HEK293 (cell line): ENCODE data around the gene FNTB.

ENCODE experiments used
- CTCF ChIA-PET: fragments of 350-600 bp; formaldehyde crosslinking; extraction: SDS; loops from one replicate; lab custom pipeline; 2021; ENCODE audit warnings: antibody characterized with exemption; lab: Yijun Ruan, JAX
- POLR2A ChIA-PET: fragments of 300-600 bp; formaldehyde crosslinking; extraction: SDS; loops from one replicate; lab custom pipeline; 2020; ENCODE audit warnings: antibody characterized with exemption, inconsistent platforms; lab: Yijun Ruan, JAX
- H3K27ac ChIP-seq: fragments of 200-500 bp; sonication (Bioruptor generic); 2 replicates; pipeline ENCODE4 v1.5.1; 2014; ENCODE audit warnings: low read depth, low read length, control low read depth, inconsistent platforms; ENCODE audit errors: extremely low read depth
- H3K36me3 ChIP-seq, 2 experiments: fragments of 200-500 bp in 1 of 2; sonication (Bioruptor generic) in 1 of 2; 1 replicate in 1 of 2; 2 replicates in 1 of 2; pipeline ENCODE4 v1.5.1; 2014 to 2017; ENCODE audit warnings: inconsistent platforms in 2 of 2, low read length in 2 of 2; ENCODE audit not compliant: control insufficient read depth in 2 of 2, insufficient read depth in 1 of 2
- H3K4me1 ChIP-seq: fragments of 200-500 bp; sonication (Bioruptor generic); 2 replicates; pipeline ENCODE4 v1.5.1; 2014; ENCODE audit warnings: mild to moderate bottlenecking, low read length, inconsistent platforms; ENCODE audit not compliant: control insufficient read depth, insufficient read depth
- H3K4me3 ChIP-seq: 2 replicates; pipeline ENCODE4 v1.5.1; 2011; ENCODE audit warnings: low read depth, mild to moderate bottlenecking, control low read depth, low read length, moderate library complexity
- H3K9me3 ChIP-seq: fragments of 200-500 bp; sonication (Bioruptor generic); 2 replicates; pipeline ENCODE4 v1.5.1; 2014; ENCODE audit warnings: low read depth, low read length, inconsistent platforms; ENCODE audit not compliant: control insufficient read depth, insufficient read depth
- BCL6B ChIP-seq: fragments of 450-650 bp; formaldehyde crosslinking; IDR thresholded peaks from 2 replicates; pipeline ENCODE4 v1.5.1; 2017; ENCODE audit warnings: missing biosample characterization, missing genetic modification characterization
- EGR2 ChIP-seq: fragments of 450-650 bp; formaldehyde crosslinking; IDR thresholded peaks from 2 replicates; pipeline ENCODE4 v1.5.1; 2016; ENCODE audit warnings: low read depth, missing biosample characterization, missing genetic modification characterization
- GLIS2 ChIP-seq: fragments of 450-650 bp; formaldehyde crosslinking; IDR thresholded peaks from 2 replicates; pipeline ENCODE4 v1.5.1; 2016; ENCODE audit warnings: missing biosample characterization, missing genetic modification characterization
- IKZF3 ChIP-seq: fragments of 450-650 bp; IDR thresholded peaks from 2 replicates; pipeline ENCODE4 v1.5.0; 2018; ENCODE audit warnings: missing biosample characterization, mild to moderate bottlenecking, missing genetic modification characterization, moderate library complexity
- KLF7 ChIP-seq: fragments of 450-650 bp; formaldehyde crosslinking; IDR thresholded peaks from 2 replicates; pipeline ENCODE4 v1.5.1; 2016; ENCODE audit warnings: missing biosample characterization, missing genetic modification characterization, borderline replicate concordance
- KLF8 ChIP-seq: fragments of 450-650 bp; formaldehyde crosslinking; IDR thresholded peaks from 2 replicates; pipeline ENCODE4 v1.5.1; 2016; ENCODE audit warnings: missing biosample characterization, missing genetic modification characterization
- MEIS1 ChIP-seq: sonication (generic); formaldehyde crosslinking; IDR thresholded peaks from 2 replicates; pipeline ENCODE4 v1.8.1; 2022; ENCODE audit warnings: missing genetic modification reagents, mild to moderate bottlenecking, borderline replicate concordance
- SP7 ChIP-seq: fragments of 450-650 bp; formaldehyde crosslinking; IDR thresholded peaks from 2 replicates; pipeline ENCODE4 v1.5.1; 2016; ENCODE audit warnings: missing biosample characterization, missing genetic modification characterization
- ZBTB48 ChIP-seq: fragments of 450-650 bp; formaldehyde crosslinking; IDR thresholded peaks from 2 replicates; pipeline ENCODE4 v1.5.1; 2016; ENCODE audit warnings: missing biosample characterization, missing genetic modification characterization
- ZNF221 ChIP-seq: fragments of 450-650 bp; formaldehyde crosslinking; IDR thresholded peaks from 2 replicates; pipeline ENCODE4 v1.5.1; 2017; ENCODE audit warnings: missing biosample characterization, missing genetic modification characterization, borderline replicate concordance
- ZNF280C ChIP-seq: fragments of 450-650 bp; formaldehyde crosslinking; IDR thresholded peaks from 2 replicates; pipeline ENCODE4 v1.5.1; 2016; ENCODE audit warnings: missing biosample characterization, missing genetic modification characterization
- ZNF416 ChIP-seq: fragments of 450-650 bp; formaldehyde crosslinking; IDR thresholded peaks from 2 replicates; pipeline ENCODE4 v1.5.1; 2016; ENCODE audit warnings: missing biosample characterization, missing genetic modification characterization
- ZNF548 ChIP-seq: fragments of 450-650 bp; formaldehyde crosslinking; IDR thresholded peaks from 2 replicates; pipeline ENCODE4 v1.5.1; 2016; ENCODE audit warnings: missing biosample characterization, missing genetic modification characterization
- ZNF585B ChIP-seq: fragments of 450-650 bp; formaldehyde crosslinking; IDR thresholded peaks from 2 replicates; pipeline ENCODE4 v1.5.1; 2016; ENCODE audit warnings: missing biosample characterization, missing genetic modification characterization
- ZNF670 ChIP-seq: fragments of 450-650 bp; formaldehyde crosslinking; IDR thresholded peaks from 2 replicates; pipeline ENCODE4 v1.5.1; 2016; ENCODE audit warnings: missing biosample characterization, missing genetic modification characterization, low read depth
- ZNF707 ChIP-seq: fragments of 450-650 bp; formaldehyde crosslinking; IDR thresholded peaks from 2 replicates; pipeline ENCODE4 v1.5.1; 2016; ENCODE audit warnings: missing biosample characterization, missing genetic modification characterization
- ZNF837 ChIP-seq: fragments of 450-650 bp; formaldehyde crosslinking; IDR thresholded peaks from 2 replicates; pipeline ENCODE4 v1.5.1; 2016; ENCODE audit warnings: missing biosample characterization, missing genetic modification characterization
- ZSCAN16 ChIP-seq: fragments of 450-650 bp; formaldehyde crosslinking; IDR thresholded peaks from 2 replicates; pipeline ENCODE4 v1.5.1; 2016; ENCODE audit warnings: missing biosample characterization, missing genetic modification characterization
- TF ChIP-seq, protein P1 (sequence below): fragments of 450-650 bp; formaldehyde crosslinking; IDR thresholded peaks from 2 replicates; pipeline ENCODE4 v1.5.1; 2016; ENCODE audit warnings: missing biosample characterization, missing genetic modification characterization
- TF ChIP-seq, protein P2 (sequence below): fragments of 450-650 bp; formaldehyde crosslinking; IDR thresholded peaks from 2 replicates; pipeline ENCODE4 v1.5.1; 2016; ENCODE audit warnings: missing biosample characterization, missing genetic modification characterization

Gene FNTB

DNA sequence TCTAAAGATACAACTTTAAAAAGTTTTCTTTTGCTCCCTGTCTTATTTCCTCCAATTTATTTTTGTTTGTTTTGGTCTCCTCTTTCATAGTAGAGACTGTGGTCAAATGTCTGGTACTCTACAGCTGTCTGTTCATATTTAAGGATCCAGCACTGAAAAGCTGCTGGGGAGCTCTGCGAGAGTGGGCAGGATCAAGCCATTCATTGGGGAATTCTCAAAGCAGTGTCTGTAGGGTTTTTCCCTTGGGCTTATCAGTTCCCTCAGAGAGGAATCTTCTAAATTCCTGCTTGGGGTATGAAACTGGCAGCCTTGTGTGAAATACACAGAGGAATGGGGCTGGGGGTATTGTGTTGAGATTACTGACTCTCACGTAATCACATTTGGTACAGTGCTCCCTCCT is 52.3 kb downstream of the FNTB start:
- H3K36me3 ChIP-seq: peaks cover 5 to 29% of the 10 kb centered on the region in 2 experiments; a peak in 2 of 3 replicates
- no peak for TF ChIP-seq ZNF837
- no peak for TF ChIP-seq ZNF548
- TF ChIP-seq, protein P1, sequence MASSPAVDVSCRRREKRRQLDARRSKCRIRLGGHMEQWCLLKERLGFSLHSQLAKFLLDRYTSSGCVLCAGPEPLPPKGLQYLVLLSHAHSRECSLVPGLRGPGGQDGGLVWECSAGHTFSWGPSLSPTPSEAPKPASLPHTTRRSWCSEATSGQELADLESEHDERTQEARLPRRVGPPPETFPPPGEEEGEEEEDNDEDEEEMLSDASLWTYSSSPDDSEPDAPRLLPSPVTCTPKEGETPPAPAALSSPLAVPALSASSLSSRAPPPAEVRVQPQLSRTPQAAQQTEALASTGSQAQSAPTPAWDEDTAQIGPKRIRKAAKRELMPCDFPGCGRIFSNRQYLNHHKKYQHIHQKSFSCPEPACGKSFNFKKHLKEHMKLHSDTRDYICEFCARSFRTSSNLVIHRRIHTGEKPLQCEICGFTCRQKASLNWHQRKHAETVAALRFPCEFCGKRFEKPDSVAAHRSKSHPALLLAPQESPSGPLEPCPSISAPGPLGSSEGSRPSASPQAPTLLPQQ (tag by site-specific recombination): no peak
- TF ChIP-seq IKZF3 (tag by site-specific recombination): no peak
- H3K4me1 ChIP-seq: no peaks in the 10 kb centered on the region
- H3K27ac ChIP-seq: no peak overlapping the region
- no peaks in the 10 kb centered on the region for H3K9me3 ChIP-seq
- ChIA-PET CTCF (interaction anchor here (0.6 kb wide), 1 partner anchor 10 kb away, joined by 7 read pairs; no protein-coding TSS in a partner anchor), POLR2A (no interaction called here)
- no peak overlapping the region for H3K4me3 ChIP-seq

- TF ChIP-seq ZNF670 (tag by site-specific recombination) (no peak), EGR2 (tag by site-specific recombination) (no peak), ZNF280C (tag by site-specific recombination) (no peak), ZNF585B (tag by site-specific recombination) (no peak), SP7 (no peak), BCL6B (tag by site-specific recombination) (no peak), MEIS1 (CRISPR knock-in tag) (no peak)
- H3K9me3 ChIP-seq: no peaks in the 10 kb centered on the region
- H3K27ac ChIP-seq: no peak overlapping the region
- H3K4me1 ChIP-seq: no peaks in the 10 kb centered on the region
- no peak overlapping the region for H3K4me3 ChIP-seq
- peaks cover 5 to 33% of the 10 kb centered on the region in 2 experiments; a peak in 2 of 3 replicates for H3K36me3 ChIP-seq
- ChIA-PET CTCF (no interaction called here), POLR2A (interaction anchor here (0.6 kb wide), 1 partner anchor 77 kb away, joined by 3 read pairs; no protein-coding TSS in a partner anchor)
Observed at GRCh38 chr14:65040666-65041433, 54.2 kb downstream of the FNTB start.

DNA sequence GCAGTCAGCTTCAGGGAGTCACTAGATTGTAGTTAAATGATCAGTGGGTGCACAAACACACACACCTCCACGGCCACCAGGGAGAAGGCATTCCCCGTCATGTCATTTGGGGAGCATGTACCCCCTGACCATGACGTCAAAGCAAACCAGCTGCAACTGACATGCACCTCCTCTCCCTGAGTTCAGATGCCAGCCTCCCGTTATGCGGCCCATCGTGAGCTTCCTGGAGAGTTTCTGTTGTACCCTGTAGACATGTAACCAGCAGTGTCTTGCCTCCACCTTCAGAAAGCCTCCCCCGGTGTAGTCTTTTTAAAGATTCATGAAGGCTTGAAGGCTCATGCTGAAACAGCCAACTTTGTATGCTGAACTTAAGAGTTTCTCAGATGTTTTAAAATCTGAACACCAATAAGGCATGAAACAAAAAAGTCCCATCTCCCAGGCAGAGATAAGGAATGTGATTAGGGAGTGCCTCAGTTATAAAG is 54.8 kb downstream of the FNTB start:
- Histone ChIP-seq H3K4me3 (no peak overlapping the region), H3K36me3 (peaks cover 5 to 33% of the 10 kb centered on the region in 2 experiments; a peak in 2 of 3 replicates), H3K27ac (no peak overlapping the region), H3K9me3 (no peaks in the 10 kb centered on the region), H3K4me1 (no peaks in the 10 kb centered on the region)
- ChIA-PET POLR2A (no interaction called here), CTCF (no interaction called here)
- TF ChIP-seq KLF8 (tag by site-specific recombination): no peak
- TF ChIP-seq, protein P1 (tag by site-specific recombination): no peak
- TF ChIP-seq ZBTB48 (tag by site-specific recombination): no peak
- TF ChIP-seq, protein P2, sequence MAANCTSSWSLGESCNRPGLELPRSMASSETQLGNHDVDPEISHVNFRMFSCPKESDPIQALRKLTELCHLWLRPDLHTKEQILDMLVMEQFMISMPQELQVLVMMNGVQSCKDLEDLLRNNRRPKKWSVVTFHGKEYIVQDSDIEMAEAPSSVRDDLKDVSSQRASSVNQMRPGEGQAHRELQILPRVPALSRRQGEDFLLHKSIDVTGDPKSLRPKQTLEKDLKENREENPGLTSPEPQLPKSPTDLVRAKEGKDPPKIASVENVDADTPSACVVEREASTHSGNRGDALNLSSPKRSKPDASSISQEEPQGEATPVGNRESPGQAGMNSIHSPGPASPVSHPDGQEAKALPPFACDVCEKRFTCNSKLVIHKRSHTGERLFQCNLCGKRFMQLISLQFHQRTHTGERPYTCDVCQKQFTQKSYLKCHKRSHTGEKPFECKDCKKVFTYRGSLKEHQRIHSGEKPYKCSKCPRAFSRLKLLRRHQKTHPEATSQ (tag by site-specific recombination): no peak
- TF ChIP-seq KLF7 (tag by site-specific recombination): no peak
- TF ChIP-seq ZNF416 (tag by site-specific recombination): no peak
- no peak for TF ChIP-seq GLIS2 (tag by site-specific recombination)
- no peak for TF ChIP-seq ZSCAN16
- no peak for TF ChIP-seq ZNF221 (tag by site-specific recombination)
- no peak for TF ChIP-seq ZNF707 (tag by site-specific recombination)
